Myocyte (in vitro differentiated cells): ENCODE data around the gene FMN1. TPM values are rescaled to one million over a fixed set of nuclear protein-coding genes. Genes with fewer than 3 reads are reported as not detected.
A peak's percentile ranks its signal among the peaks of the same experiment; 100 is the strongest.

Experiments used
- DNase-seq: peaks from one replicate; pipeline ENCODE4 v3.0.0-alpha.2; 2012; ENCODE audit warnings: low read depth
- total RNA-seq: library from RNA; depleted of rRNA; stranded (reverse); fragments of >200 nt; gene quantifications from 2 replicates; pipeline ENCODE4 v1.2.3, GENCODE V29; 2014

Gene FMN1
- total RNA-seq, 1 donor from 2014 or later, result 26.6 TPM

- DNase-seq, result no peak
Measured at GRCh38 chr15:32799936-32800535, 394.5 kb downstream of the FMN1 start.

- peak; percentile 55 for DNase-seq
Measured at GRCh38 chr15:32796856-32797255, 397.7 kb downstream of the FMN1 start.

- DNase-seq, result no peak
Measured at GRCh38 chr15:32794973-32795372, 399.5 kb downstream of the FMN1 start.

GRCh38 chr15:32792436-32792835 is 402.1 kb downstream of the FMN1 start:
- DNase-seq, result no peak

GRCh38 chr15:32790352-32790999 is 404.0 kb downstream of the FMN1 start:
- peak; percentile 20 for DNase-seq

- DNase-seq, result no peak
Measured at GRCh38 chr15:32787949-32788348, 406.6 kb downstream of the FMN1 start.

- peak; percentile 31 for DNase-seq
Measured at GRCh38 chr15:32786906-32787305, 407.6 kb downstream of the FMN1 start.

- no peak for DNase-seq
Measured at GRCh38 chr15:32784581-32784980, 409.9 kb downstream of the FMN1 start.

GRCh38 chr15:32781781-32782180 is 412.7 kb downstream of the FMN1 start:
- no peak for DNase-seq

GRCh38 chr15:32778391-32779176 is 415.9 kb downstream of the FMN1 start:
- no peak for DNase-seq

GRCh38 chr15:32775103-32775502 is 419.4 kb downstream of the FMN1 start:
- no peak for DNase-seq

- peak; percentile 91 for DNase-seq
Measured at GRCh38 chr15:32774022-32774421, 420.5 kb downstream of the FMN1 start.

- no peak for DNase-seq
Measured at GRCh38 chr15:32767236-32767635, 427.3 kb downstream of the FMN1 start.

GRCh38 chr15:32766101-32766500 is 428.4 kb downstream of the FMN1 start:
- no peak for DNase-seq

GRCh38 chr15:32765236-32765635 is 429.3 kb downstream of the FMN1 start:
- DNase-seq, result no peak

GRCh38 chr15:32763295-32763694 is 431.2 kb downstream of the FMN1 start:
- no peak for DNase-seq

- no peak for DNase-seq
Measured at GRCh38 chr15:32757426-32757825, 437.1 kb downstream of the FMN1 start.

- no peak for DNase-seq
Measured at GRCh38 chr15:32750979-32751378, 443.5 kb downstream of the FMN1 start.

GRCh38 chr15:32747921-32748342 is 446.6 kb downstream of the FMN1 start:
- peak; percentile 52 for DNase-seq

GRCh38 chr15:32746116-32746857 is 448.2 kb downstream of the FMN1 start:
- DNase-seq, result no peak

GRCh38 chr15:32743411-32744140 is 450.9 kb downstream of the FMN1 start:
- no peak for DNase-seq
